HEK293T (cell line): ENCODE measurements around the gene NCDN.

Source experiments
- CTCF ChIA-PET: fragments of 350-600 bp; formaldehyde crosslinking; extraction: SDS; loops from one replicate; lab custom pipeline; 2021; ENCODE audit warnings: antibody characterized with exemption, inconsistent platforms; lab: Yijun Ruan, JAX
- POLR2A ChIA-PET: fragments of 350-600 bp; formaldehyde crosslinking; extraction: SDS; loops from one replicate; lab custom pipeline; 2020; ENCODE audit warnings: antibody characterized with exemption, inconsistent platforms; lab: Yijun Ruan, JAX
- DNase-seq: peaks from one replicate; pipeline ENCODE4 v3.0.0; 2012; ENCODE audit warnings: mixed read lengths; ENCODE audit errors: extremely low spot score
- ARNT ChIP-seq: fragments of 450-650 bp; IDR thresholded peaks from 2 replicates; pipeline ENCODE4 v1.6.1; 2017; ENCODE audit warnings: mild to moderate bottlenecking
- BHLHE40 ChIP-seq: fragments of 450-650 bp; IDR thresholded peaks from 2 replicates; pipeline ENCODE4 v1.6.1; 2016; ENCODE audit warnings: mild to moderate bottlenecking, moderate library complexity, borderline replicate concordance
- CTBP1 ChIP-seq: fragments of 450-650 bp; IDR thresholded peaks from 2 replicates; pipeline ENCODE4 v1.6.1; 2016; ENCODE audit warnings: borderline replicate concordance
- ELF4 ChIP-seq: fragments of 450-650 bp; IDR thresholded peaks from 2 replicates; pipeline ENCODE4 v1.6.1; 2017; ENCODE audit warnings: antibody characterized with exemption
- FOXA1 ChIP-seq: fragments of 450-650 bp; IDR thresholded peaks from 2 replicates; pipeline ENCODE4 v1.6.1; 2016; ENCODE audit warnings: mild to moderate bottlenecking
- FOXK2 ChIP-seq: fragments of 450-650 bp; IDR thresholded peaks from 2 replicates; pipeline ENCODE4 v1.6.1; 2016; ENCODE audit warnings: mild to moderate bottlenecking
- FOXM1 ChIP-seq: fragments of 450-650 bp; IDR thresholded peaks from 2 replicates; pipeline ENCODE4 v1.6.1; 2017; ENCODE audit warnings: mild to moderate bottlenecking, borderline replicate concordance
- HDGF ChIP-seq: fragments of 450-650 bp; IDR thresholded peaks from 2 replicates; pipeline ENCODE4 v1.6.1; 2017; ENCODE audit warnings: antibody characterized with exemption, borderline replicate concordance
- L3MBTL2 ChIP-seq: fragments of 450-650 bp; conservative IDR thresholded peaks from 2 replicates; pipeline ENCODE4 v1.6.1; 2016; ENCODE audit warnings: mild to moderate bottlenecking
- LEF1 ChIP-seq: fragments of 450-650 bp; IDR thresholded peaks from 2 replicates; pipeline ENCODE4 v1.6.1; 2017; ENCODE audit warnings: mild to moderate bottlenecking, borderline replicate concordance
- NFRKB ChIP-seq: fragments of 450-650 bp; IDR thresholded peaks from 2 replicates; pipeline ENCODE4 v1.6.1; 2016; ENCODE audit warnings: mild to moderate bottlenecking, moderate library complexity
- SP1 ChIP-seq: fragments of 450-650 bp; IDR thresholded peaks from 2 replicates; pipeline ENCODE4 v1.6.1; 2017
- SUZ12 ChIP-seq: fragments of 450-650 bp; IDR thresholded peaks from 2 replicates; pipeline ENCODE4 v1.6.1; 2016; ENCODE audit warnings: mild to moderate bottlenecking
- TARDBP ChIP-seq: fragments of 450-650 bp; IDR thresholded peaks from 2 replicates; pipeline ENCODE4 v1.6.1; 2016
- ZNF384 ChIP-seq: fragments of 450-650 bp; IDR thresholded peaks from 2 replicates; pipeline ENCODE4 v1.6.1; 2016
- TF ChIP-seq, protein P1 (sequence below): fragments of 450-650 bp; IDR thresholded peaks from 2 replicates; pipeline ENCODE4 v1.6.1; 2016

The NCDN gene, protein sequence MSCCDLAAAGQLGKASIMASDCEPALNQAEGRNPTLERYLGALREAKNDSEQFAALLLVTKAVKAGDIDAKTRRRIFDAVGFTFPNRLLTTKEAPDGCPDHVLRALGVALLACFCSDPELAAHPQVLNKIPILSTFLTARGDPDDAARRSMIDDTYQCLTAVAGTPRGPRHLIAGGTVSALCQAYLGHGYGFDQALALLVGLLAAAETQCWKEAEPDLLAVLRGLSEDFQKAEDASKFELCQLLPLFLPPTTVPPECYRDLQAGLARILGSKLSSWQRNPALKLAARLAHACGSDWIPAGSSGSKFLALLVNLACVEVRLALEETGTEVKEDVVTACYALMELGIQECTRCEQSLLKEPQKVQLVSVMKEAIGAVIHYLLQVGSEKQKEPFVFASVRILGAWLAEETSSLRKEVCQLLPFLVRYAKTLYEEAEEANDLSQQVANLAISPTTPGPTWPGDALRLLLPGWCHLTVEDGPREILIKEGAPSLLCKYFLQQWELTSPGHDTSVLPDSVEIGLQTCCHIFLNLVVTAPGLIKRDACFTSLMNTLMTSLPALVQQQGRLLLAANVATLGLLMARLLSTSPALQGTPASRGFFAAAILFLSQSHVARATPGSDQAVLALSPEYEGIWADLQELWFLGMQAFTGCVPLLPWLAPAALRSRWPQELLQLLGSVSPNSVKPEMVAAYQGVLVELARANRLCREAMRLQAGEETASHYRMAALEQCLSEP

DNA sequence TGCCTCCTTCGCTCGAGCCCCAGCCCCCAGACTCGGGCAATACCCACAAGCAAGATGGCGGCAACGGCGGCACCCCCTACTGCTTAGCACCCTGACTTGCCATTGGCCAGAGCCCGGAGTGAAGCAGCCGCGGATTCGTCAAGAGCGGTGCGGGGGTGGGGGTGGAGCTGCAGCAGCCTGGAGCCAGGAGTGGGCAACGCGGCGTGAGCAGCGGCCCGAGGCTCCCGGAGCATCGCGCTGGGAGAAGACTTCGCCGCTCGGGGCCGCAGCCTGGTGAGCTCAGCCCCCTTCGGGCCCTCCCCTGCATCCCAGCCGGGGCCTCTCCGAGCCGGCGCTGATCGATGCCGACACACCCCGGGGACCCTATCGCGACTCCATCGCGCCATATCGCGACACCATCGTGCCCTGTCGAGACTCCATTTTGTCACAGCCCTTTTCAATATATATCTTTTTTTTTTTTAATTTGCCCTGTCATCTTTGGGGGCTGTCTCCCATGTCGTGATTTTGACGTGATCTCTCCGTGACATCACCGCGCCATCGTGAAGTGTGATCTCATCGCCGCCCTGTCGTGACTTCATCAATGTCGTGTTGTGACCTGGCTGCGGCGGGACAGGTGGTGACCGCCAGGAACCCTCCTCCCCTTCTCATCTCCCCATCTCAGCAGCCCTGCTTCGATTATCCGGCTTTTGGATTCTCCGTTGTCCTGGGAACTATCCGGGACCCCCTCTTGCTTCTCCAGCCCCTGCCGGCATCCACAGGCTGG is at the start of gene NCDN:
Gene NCDN (plus strand): TSS at position 189 of the 763 bp plus-strand sequence. CDS start 392 bp downstream, at position 581.
- no peak for TF ChIP-seq FOXA1
- no peak for TF ChIP-seq SP1
- no peak for TF ChIP-seq NFRKB
- no peak for TF ChIP-seq FOXM1
- TF ChIP-seq HDGF, result no peak
- no peak for TF ChIP-seq SUZ12
- peak; percentile 79 for TF ChIP-seq ELF4
- no peak for TF ChIP-seq ARNT
- no peak for TF ChIP-seq FOXK2
- TF ChIP-seq TARDBP, result no peak
- 0 out of 2 replicates have a peak, but pooled peaks have one; percentile 26 for TF ChIP-seq L3MBTL2
- TF ChIP-seq LEF1, result no peak
- TF ChIP-seq, protein P1, sequence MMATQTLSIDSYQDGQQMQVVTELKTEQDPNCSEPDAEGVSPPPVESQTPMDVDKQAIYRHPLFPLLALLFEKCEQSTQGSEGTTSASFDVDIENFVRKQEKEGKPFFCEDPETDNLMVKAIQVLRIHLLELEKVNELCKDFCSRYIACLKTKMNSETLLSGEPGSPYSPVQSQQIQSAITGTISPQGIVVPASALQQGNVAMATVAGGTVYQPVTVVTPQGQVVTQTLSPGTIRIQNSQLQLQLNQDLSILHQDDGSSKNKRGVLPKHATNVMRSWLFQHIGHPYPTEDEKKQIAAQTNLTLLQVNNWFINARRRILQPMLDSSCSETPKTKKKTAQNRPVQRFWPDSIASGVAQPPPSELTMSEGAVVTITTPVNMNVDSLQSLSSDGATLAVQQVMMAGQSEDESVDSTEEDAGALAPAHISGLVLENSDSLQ, result no peak
- CTCF ChIA-PET, result interaction anchor here (1.3 to 1.8 kb wide), 3 partner anchors 11 to 158 kb away, joined by 3 to 4 read pairs (median 4); no protein-coding TSS in a partner anchor

DNA sequence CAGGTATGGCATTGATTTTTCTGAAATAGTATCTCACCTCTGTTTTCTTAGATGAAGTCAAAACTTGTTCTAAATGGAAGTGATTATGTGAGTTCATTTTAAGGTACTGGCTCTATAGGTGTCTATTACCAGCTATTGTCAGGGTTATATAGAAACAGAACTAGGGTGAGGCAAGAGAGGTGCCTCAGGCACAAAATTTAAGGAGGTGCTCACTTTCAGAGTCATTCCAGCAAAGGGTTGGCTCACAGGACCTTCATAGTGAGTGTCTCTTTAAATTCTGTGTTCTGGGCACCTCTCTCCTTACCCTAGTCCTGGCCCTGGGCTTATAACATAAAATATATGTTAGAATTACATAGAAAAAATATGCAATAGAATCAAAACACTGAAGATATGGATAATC is 49.7 kb upstream of the NCDN start:
- DNase-seq, result no peak
- CTCF ChIA-PET, result no interaction called here
- POLR2A ChIA-PET, result no interaction called here
- TF ChIP-seq FOXA1, result no peak
- no peak for TF ChIP-seq SUZ12
- TF ChIP-seq, protein P1, result no peak
- TF ChIP-seq SP1, result no peak
- no peak for TF ChIP-seq TARDBP
- no peak for TF ChIP-seq HDGF
- TF ChIP-seq ZNF384, result no peak
- no peak for TF ChIP-seq CTBP1
- TF ChIP-seq ELF4, result no peak
- no peak for TF ChIP-seq NFRKB
- TF ChIP-seq FOXM1, result no peak
- no peak for TF ChIP-seq BHLHE40
- no peak for TF ChIP-seq L3MBTL2
- no peak for TF ChIP-seq LEF1
- TF ChIP-seq ARNT, result no peak
- no peak for TF ChIP-seq FOXK2

More for the DNA sequence above, at the start of gene NCDN:
- POLR2A ChIA-PET, result interaction anchor here (0.9 to 2.2 kb wide), 7 partner anchors 10 to 212 kb away, joined by 3 to 11 read pairs (median 3); partner anchors contain the start of gene CLSPN
- peak; percentile 93 for DNase-seq

DNA sequence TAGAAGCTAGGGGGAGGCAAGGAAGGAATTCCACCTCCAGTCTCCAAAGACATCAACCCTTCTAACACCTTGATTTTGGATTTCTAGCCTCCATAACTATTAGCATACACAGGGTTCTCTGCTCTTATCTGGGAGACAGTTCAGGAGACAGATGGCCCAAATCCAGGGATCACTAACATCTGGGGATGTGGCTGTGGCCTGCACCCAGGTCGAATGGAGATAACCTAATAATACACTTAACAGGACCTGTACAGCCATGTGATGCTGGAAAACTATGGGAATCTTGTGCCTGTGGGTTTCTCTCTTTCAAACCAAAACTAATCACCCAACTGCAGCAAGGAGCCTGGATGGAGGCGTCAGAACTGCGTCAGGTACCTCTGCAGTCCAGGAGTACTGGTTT is 48.0 kb upstream of the NCDN start:
- ChIA-PET CTCF (no interaction called here), POLR2A (no interaction called here)
- no peak for TF ChIP-seq BHLHE40
- TF ChIP-seq L3MBTL2, result no peak
- TF ChIP-seq TARDBP, result no peak
- no peak for TF ChIP-seq LEF1
- no peak for TF ChIP-seq CTBP1
- TF ChIP-seq FOXM1, result no peak
- no peak for TF ChIP-seq FOXA1
- TF ChIP-seq FOXK2, result no peak
- TF ChIP-seq HDGF, result no peak
- TF ChIP-seq, protein P1, result no peak
- no peak for TF ChIP-seq SUZ12
- no peak for TF ChIP-seq ARNT
- no peak for TF ChIP-seq NFRKB
- TF ChIP-seq ELF4, result no peak
- TF ChIP-seq ZNF384, result no peak
- no peak for TF ChIP-seq SP1
- no peak for DNase-seq

DNA sequence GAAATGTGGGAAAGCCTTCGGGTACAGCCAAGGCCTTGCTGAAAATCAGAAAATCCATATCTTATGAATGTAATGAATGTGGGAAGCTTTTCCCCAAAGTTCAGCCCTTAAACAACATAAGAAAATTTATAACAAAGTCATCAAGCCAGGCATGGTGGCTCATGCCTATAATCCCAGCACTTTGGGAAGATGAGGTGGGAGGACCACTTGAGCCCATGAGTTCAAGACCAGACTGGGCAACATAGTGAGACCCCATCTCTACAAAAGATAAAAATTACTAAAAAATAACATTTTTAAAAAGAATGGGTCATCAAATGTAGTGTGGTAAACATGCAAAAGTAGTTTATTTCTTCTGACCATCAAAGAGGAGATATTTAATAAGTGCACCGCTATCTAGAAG is 46.3 kb upstream of the NCDN start:
- TF ChIP-seq CTBP1 (no peak), SP1 (no peak), L3MBTL2 (no peak), ELF4 (no peak), ARNT (no peak)
- CTCF ChIA-PET, result no interaction called here
- POLR2A ChIA-PET, result no interaction called here
- no peak for DNase-seq

DNA sequence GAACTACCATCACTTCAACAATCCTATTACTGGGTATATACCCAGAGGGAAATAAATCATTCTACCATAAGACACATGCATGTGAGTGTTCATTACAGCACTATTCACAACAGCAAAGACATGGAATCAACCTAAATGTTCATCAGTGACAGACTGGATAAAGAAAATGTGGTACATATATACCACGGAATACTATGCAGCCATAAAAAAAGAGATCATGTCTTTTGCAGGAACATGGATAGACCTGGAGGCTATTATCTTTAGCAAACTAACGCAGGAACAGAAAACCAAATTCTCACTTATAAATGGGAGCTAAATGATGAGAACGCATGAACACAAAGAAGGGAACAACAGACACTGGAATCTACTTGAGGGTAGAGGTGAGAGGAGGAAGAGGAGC is 39.4 kb upstream of the NCDN start:
- no peak for DNase-seq
- no peak for TF ChIP-seq SP1
- no peak for TF ChIP-seq FOXK2
- no peak for TF ChIP-seq BHLHE40
- no peak for TF ChIP-seq NFRKB
- no peak for TF ChIP-seq FOXM1
- no peak for TF ChIP-seq SUZ12
- TF ChIP-seq LEF1, result no peak
- no peak for TF ChIP-seq HDGF
- TF ChIP-seq TARDBP, result no peak
- TF ChIP-seq, protein P1, result no peak
- TF ChIP-seq L3MBTL2, result no peak
- no peak for TF ChIP-seq CTBP1
- CTCF ChIA-PET, result interaction anchor here (0.6 kb wide), 1 partner anchor 227 kb away, joined by 3 read pairs; no protein-coding TSS in a partner anchor
- POLR2A ChIA-PET, result no interaction called here
